Neural progenitor cell (in vitro differentiated cells): ENCODE measurements around the gene P4HA2. TPM values are rescaled to one million over a fixed set of nuclear protein-coding genes. Genes with fewer than 3 reads are reported as not detected.

ENCODE experiments used
- DNase-seq: peaks from one replicate; pipeline ENCODE4 v3.0.0-alpha.2; 2016; ENCODE audit warnings: low spot score
- H2AFZ ChIP-seq: fragments of 200-600 bp; sonication (generic); replicated peaks from 2 replicates; pipeline ENCODE4 v1.6.1; 2016; ENCODE audit warnings: antibody characterized with exemption
- H3F3A ChIP-seq: fragments of 200-600 bp; sonication (generic); 2 replicates; pipeline ENCODE4 v1.6.1; 2016; ENCODE audit warnings: antibody characterized with exemption, low read depth
- H3K27ac ChIP-seq: fragments of 200-600 bp; sonication (generic); 2 replicates; pipeline ENCODE4 v1.5.1; 2016; ENCODE audit warnings: mild to moderate bottlenecking
- H3K27me3 ChIP-seq: fragments of 200-600 bp; sonication (generic); 2 replicates; pipeline ENCODE4 v1.6.1; 2016; ENCODE audit warnings: mild to moderate bottlenecking, moderate library complexity
- H3K36me3 ChIP-seq: fragments of 200-600 bp; sonication (generic); 2 replicates; pipeline ENCODE4 v1.5.1; 2016
- H3K4me1 ChIP-seq: fragments of 200-600 bp; sonication (generic); 2 replicates; pipeline ENCODE4 v1.6.1; 2016; ENCODE audit warnings: mixed run types
- H3K4me2 ChIP-seq: fragments of 200-600 bp; sonication (generic); 2 replicates; pipeline ENCODE4 v1.6.1; 2016
- H3K4me3 ChIP-seq: fragments of 200-600 bp; sonication (generic); 2 replicates; pipeline ENCODE4 v1.5.1; 2016
- H3K79me2 ChIP-seq: fragments of 200-600 bp; sonication (generic); 2 replicates; pipeline ENCODE4 v1.6.1; 2016; ENCODE audit warnings: low read depth
- H3K9ac ChIP-seq: fragments of 200-600 bp; sonication (generic); 2 replicates; pipeline ENCODE4 v1.6.1; 2016
- H3K9me3 ChIP-seq: fragments of 200-600 bp; sonication (generic); 2 replicates; pipeline ENCODE4 v1.5.1; 2016; ENCODE audit warnings: low read depth
- H4K20me1 ChIP-seq: fragments of 200-600 bp; sonication (generic); 2 replicates; pipeline ENCODE4 v1.6.1; 2016; ENCODE audit warnings: low read depth
- H3K27ac Mint-ChIP-seq: 3 replicates; pipeline ENCODE4 v1.8.0; 2021; ENCODE audit warnings: mixed read lengths
- H3K27me3 Mint-ChIP-seq: 2 replicates; pipeline ENCODE4 v1.8.0; 2022; ENCODE audit warnings: low read depth, mild to moderate bottlenecking, inconsistent platforms, moderate library complexity, mixed read lengths; ENCODE audit not compliant: insufficient read depth
- H3K36me3 Mint-ChIP-seq: 3 replicates; pipeline ENCODE4 v1.8.0; 2021; ENCODE audit warnings: mixed read lengths
- H3K4me1 Mint-ChIP-seq: 3 replicates; pipeline ENCODE4 v1.8.0; 2021; ENCODE audit warnings: mixed read lengths
- H3K4me3 Mint-ChIP-seq: 3 replicates; pipeline ENCODE4 v1.8.0; 2021; ENCODE audit warnings: mild to moderate bottlenecking, moderate library complexity, mixed read lengths
- H3K9me3 Mint-ChIP-seq: 3 replicates; pipeline ENCODE4 v1.8.0; 2020; ENCODE audit warnings: mixed read lengths
- CTCF ChIP-seq: fragments of 200-600 bp; sonication (generic); IDR thresholded peaks from 2 replicates; pipeline ENCODE4 v1.5.1; 2017; ENCODE audit warnings: antibody characterized with exemption, mild to moderate bottlenecking
- EZH2 ChIP-seq: fragments of 200-600 bp; sonication (generic); IDR thresholded peaks from 2 replicates; pipeline ENCODE4 v1.6.1; 2017; ENCODE audit warnings: antibody characterized with exemption, mild to moderate bottlenecking, moderate library complexity
- EZH2phosphoT487 ChIP-seq: fragments of 200-600 bp; sonication (generic); IDR thresholded peaks from 2 replicates; pipeline ENCODE4 v1.6.1; 2017; ENCODE audit warnings: antibody characterized with exemption
- total RNA-seq: library from RNA; depleted of rRNA; stranded (reverse); fragments of >200 nt; gene quantifications from 2 replicates; pipeline ENCODE4 v1.2.3, GENCODE V29; 2015; ENCODE audit warnings: low replicate concordance

The P4HA2 gene
- total RNA-seq, 1 donor from 2014 or later, result 15.9 TPM

GRCh38 chr5:132271251-132272246 lies 43.9 kb upstream of the P4HA2 start:
- Histone ChIP-seq H3K27ac (no peak overlapping the region), H2AFZ (no peak overlapping the region), H3K9ac (no peak overlapping the region), H3K4me1 (peaks cover 7% of the 10 kb centered on the region), H3F3A (no peaks in the 10 kb centered on the region), H3K79me2 (no peaks in the 10 kb centered on the region), H3K4me3 (no peak overlapping the region), H4K20me1 (no peaks in the 10 kb centered on the region), H3K36me3 (no peaks in the 10 kb centered on the region), H3K27me3 (no peaks in the 10 kb centered on the region), H3K9me3 (no peaks in the 10 kb centered on the region), H3K4me2 (no peak overlapping the region)
- Mint-ChIP-seq H3K4me3 (no peak overlapping the region), H3K9me3 (peaks cover 3% of the 10 kb centered on the region), H3K27ac (no peak overlapping the region), H3K27me3 (peaks cover 2% of the 10 kb centered on the region), H3K36me3 (peaks cover 10% of the 10 kb centered on the region), H3K4me1 (peaks cover 30% of the 10 kb centered on the region)
- no peak for DNase-seq
- TF ChIP-seq EZH2phosphoT487 (no peak), EZH2 (no peak), CTCF (no peak)

GRCh38 chr5:132270706-132271105 lies 43.1 kb upstream of the P4HA2 start:
- H3K27ac Mint-ChIP-seq, result no peak overlapping the region
- H3K4me3 Mint-ChIP-seq, result no peak overlapping the region
- H2AFZ ChIP-seq, result no peak overlapping the region
- H3K4me1 ChIP-seq, result peaks cover 7% of the 10 kb centered on the region
- H3K36me3 ChIP-seq, result no peaks in the 10 kb centered on the region
- peaks cover 10% of the 10 kb centered on the region for H3K36me3 Mint-ChIP-seq
- H3F3A ChIP-seq, result no peaks in the 10 kb centered on the region
- H3K79me2 ChIP-seq, result no peaks in the 10 kb centered on the region
- no peaks in the 10 kb centered on the region for H3K9me3 ChIP-seq
- H3K9me3 Mint-ChIP-seq, result peaks cover 3% of the 10 kb centered on the region
- no peak overlapping the region for H3K4me2 ChIP-seq
- no peaks in the 10 kb centered on the region for H3K27me3 ChIP-seq
- no peak overlapping the region for H3K4me3 ChIP-seq
- no peak for TF ChIP-seq CTCF
- TF ChIP-seq EZH2, result no peak
- TF ChIP-seq EZH2phosphoT487, result no peak
- peaks cover 2% of the 10 kb centered on the region for H3K27me3 Mint-ChIP-seq
- H3K9ac ChIP-seq, result no peak overlapping the region
- no peaks in the 10 kb centered on the region for H4K20me1 ChIP-seq
- no peak overlapping the region for H3K27ac ChIP-seq
- H3K4me1 Mint-ChIP-seq, result peaks cover 34% of the 10 kb centered on the region
- no peak for DNase-seq

DNA sequence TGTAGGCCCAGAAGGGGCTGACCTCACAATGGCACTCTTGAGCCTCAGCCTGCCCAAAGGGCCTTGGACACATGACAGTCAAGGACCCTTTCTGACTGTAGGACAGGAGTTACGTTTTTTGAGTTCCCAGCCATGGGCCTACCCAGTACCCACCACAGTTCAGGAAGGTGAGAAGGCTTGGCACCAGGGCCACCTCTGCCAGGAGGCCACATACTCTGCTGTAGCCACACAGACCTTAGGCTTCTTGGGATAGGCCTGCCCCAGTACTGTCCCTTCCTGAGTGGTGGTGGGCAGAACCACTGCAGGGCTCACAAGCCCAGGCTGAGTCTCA lies 42.6 kb upstream of the P4HA2 start:
- Histone ChIP-seq H3K27me3 (no peaks in the 10 kb centered on the region), H4K20me1 (no peaks in the 10 kb centered on the region), H3K9me3 (no peaks in the 10 kb centered on the region), H3K36me3 (no peaks in the 10 kb centered on the region), H3K4me1 (peaks cover 7% of the 10 kb centered on the region), H3K27ac (no peak overlapping the region), H3K4me2 (no peak overlapping the region), H3F3A (no peaks in the 10 kb centered on the region), H2AFZ (no peak overlapping the region), H3K79me2 (no peaks in the 10 kb centered on the region), H3K9ac (no peak overlapping the region), H3K4me3 (no peak overlapping the region)
- no peak overlapping the region for H3K4me3 Mint-ChIP-seq
- peaks cover 35% of the 10 kb centered on the region for H3K4me1 Mint-ChIP-seq
- DNase-seq, result no peak
- no peak overlapping the region for H3K27ac Mint-ChIP-seq
- TF ChIP-seq EZH2, result no peak
- TF ChIP-seq CTCF, result no peak
- no peak for TF ChIP-seq EZH2phosphoT487
- H3K27me3 Mint-ChIP-seq, result peaks cover 2% of the 10 kb centered on the region
- peaks cover under 1% of the 10 kb centered on the region for H3K9me3 Mint-ChIP-seq
- H3K36me3 Mint-ChIP-seq, result peaks cover 7% of the 10 kb centered on the region
